Measurements from ENCODE around the gene CSTA. TPM values are rescaled to one million over a fixed set of nuclear protein-coding genes. Genes with fewer than 3 reads are reported as not detected.

The CSTA gene
- total and polyA plus RNA-seq, 2 donors from 2014 or later, result 0.80 to 4.6 TPM

- no peak for FAIRE-seq
- Histone ChIP-seq H3K9me3 (ENCODE audit: control insufficient read depth in 2 of 3, insufficient read depth in 1 of 3, low read length in 3 of 3) (no peaks in the 10 kb centered on the region), H3K27me3 (ENCODE audit: control insufficient read depth, insufficient read depth, low read length) (no peaks in the 10 kb centered on the region), H3K4me1 (ENCODE audit: control insufficient read depth in 2 of 3, insufficient read depth in 2 of 3, low read depth in 1 of 3, low read length in 3 of 3) (no peaks in the 10 kb centered on the region), H3K4me3 (ENCODE audit: low read length in 3 of 3) (no peak overlapping the region), H3K9ac (ENCODE audit: low read length in 3 of 3) (no peak overlapping the region), H3K36me3 (ENCODE audit: control insufficient read depth in 2 of 3, insufficient read depth in 3 of 3, low read length in 3 of 3) (peaks cover 0 to 5% (median 3%) of the 10 kb centered on the region in 3 donors), H3K27ac (ENCODE audit: low read depth in 2 of 2, low read length in 2 of 2) (no peak overlapping the region)
- TF ChIP-seq CTCF (IDR thresholded peaks at IDR 0.05; ENCODE audit: borderline replicate concordance, extremely low read depth, insufficient read depth), result no peak
- intact Hi-C loops (cut with DNase I), result no loop called here
- DNase-seq, result no peak
Measured at GRCh38 chr3:122355612-122356011, 30.6 kb downstream of the CSTA start.

DNA sequence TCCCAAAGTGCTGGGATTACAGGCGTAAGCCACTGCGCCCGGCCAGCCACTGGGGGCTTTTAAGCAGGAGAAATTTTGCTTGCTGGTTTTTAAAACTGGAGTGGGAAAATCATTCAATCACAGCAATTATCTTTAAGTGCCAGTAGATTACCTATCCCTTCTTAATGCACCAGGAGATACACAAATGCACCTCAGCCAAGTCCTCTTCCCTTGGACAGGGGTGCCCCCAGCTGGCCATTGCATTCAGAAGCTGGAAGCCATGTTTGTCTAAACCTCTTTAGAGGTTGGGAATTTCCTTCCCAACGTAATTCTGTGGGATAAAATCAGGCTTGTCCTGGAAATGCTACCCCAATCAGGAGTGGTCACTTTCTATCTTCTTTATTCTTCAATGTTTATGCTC, 31.4 kb downstream of the CSTA start:
- H3K9me3 ChIP-seq (ENCODE audit: control insufficient read depth in 2 of 3, insufficient read depth in 1 of 3, low read length in 3 of 3), result no peaks in the 10 kb centered on the region
- FAIRE-seq, result no peak
- no peak overlapping the region for H3K27ac ChIP-seq (ENCODE audit: low read depth in 2 of 2, low read length in 2 of 2)
- peak in 3 of 5 donors; percentile 27 to 67 (median 43) for DNase-seq
- H3K9ac ChIP-seq (ENCODE audit: low read length in 3 of 3), result peak overlapping the region in 1 of 3 donors; percentile 22
- peaks cover 0 to 5% (median 3%) of the 10 kb centered on the region in 3 donors for H3K36me3 ChIP-seq (ENCODE audit: control insufficient read depth in 2 of 3, insufficient read depth in 3 of 3, low read length in 3 of 3)
- TF ChIP-seq CTCF (IDR thresholded peaks at IDR 0.05; ENCODE audit: borderline replicate concordance, extremely low read depth, insufficient read depth), result peak; percentile 47
- no peak overlapping the region for H3K4me3 ChIP-seq (ENCODE audit: low read length in 3 of 3)
- intact Hi-C loops (cut with DNase I), result no loop called here
- no peaks in the 10 kb centered on the region for H3K4me1 ChIP-seq (ENCODE audit: control insufficient read depth in 2 of 3, insufficient read depth in 2 of 3, low read depth in 1 of 3, low read length in 3 of 3)
- no peaks in the 10 kb centered on the region for H3K27me3 ChIP-seq (ENCODE audit: control insufficient read depth, insufficient read depth, low read length)

GRCh38 chr3:122357828-122358702, 33.0 kb downstream of the CSTA start:
- Histone ChIP-seq H3K4me1 (ENCODE audit: control insufficient read depth in 2 of 3, insufficient read depth in 2 of 3, low read depth in 1 of 3, low read length in 3 of 3) (no peaks in the 10 kb centered on the region), H3K27me3 (ENCODE audit: control insufficient read depth, insufficient read depth, low read length) (no peaks in the 10 kb centered on the region), H3K4me3 (ENCODE audit: low read length in 3 of 3) (no peak overlapping the region), H3K27ac (ENCODE audit: low read depth in 2 of 2, low read length in 2 of 2) (no peak overlapping the region), H3K9ac (ENCODE audit: low read length in 3 of 3) (no peak overlapping the region), H3K9me3 (ENCODE audit: control insufficient read depth in 2 of 3, insufficient read depth in 1 of 3, low read length in 3 of 3) (no peaks in the 10 kb centered on the region), H3K36me3 (ENCODE audit: control insufficient read depth in 2 of 3, insufficient read depth in 3 of 3, low read length in 3 of 3) (peaks cover 0 to 11% (median 3%) of the 10 kb centered on the region in 3 donors)
- intact Hi-C loops (cut with DNase I), result no loop called here
- no peak for FAIRE-seq
- DNase-seq, result no peak
- TF ChIP-seq CTCF (IDR thresholded peaks at IDR 0.05; ENCODE audit: borderline replicate concordance, extremely low read depth, insufficient read depth), result no peak

Data from kidney (tissue), 14 donors.